GM21723 (cell line): Measurements from ENCODE around the gene EIF5.

Source experiments
- ATAC-seq: cut with Tn5 transposase; IDR thresholded peaks from one replicate; pipeline ENCODE4 v1.9.1; 2021; ENCODE audit warnings: mild to moderate bottlenecking, moderate library complexity; ENCODE audit not compliant: unreplicated experiment

Gene EIF5

GRCh38 chr14:103308717-103309616, 25.1 kb upstream of the EIF5 start:
- no peak for ATAC-seq

- no peak for ATAC-seq
Measured at GRCh38 chr14:103310576-103311095, 23.4 kb upstream of the EIF5 start.

GRCh38 chr14:103311171-103311997, 22.7 kb upstream of the EIF5 start:
- no peak for ATAC-seq

- ATAC-seq: no peak
Measured at GRCh38 chr14:103312006-103312635, 21.9 kb upstream of the EIF5 start.

GRCh38 chr14:103313704-103314103, 20.3 kb upstream of the EIF5 start:
- ATAC-seq: no peak

- ATAC-seq: no peak
Measured at GRCh38 chr14:103314496-103315277, 19.4 kb upstream of the EIF5 start.

- no peak for ATAC-seq
Measured at GRCh38 chr14:103315351-103315911, 18.6 kb upstream of the EIF5 start.

- ATAC-seq: no peak
Measured at GRCh38 chr14:103315941-103316340, 18.1 kb upstream of the EIF5 start.

- ATAC-seq: no peak
Measured at GRCh38 chr14:103316721-103317121, 17.3 kb upstream of the EIF5 start.

- ATAC-seq: no peak
Measured at GRCh38 chr14:103317251-103317650, 16.8 kb upstream of the EIF5 start.

- no peak for ATAC-seq
Measured at GRCh38 chr14:103317976-103318580, 16.0 kb upstream of the EIF5 start.

- peak; percentile 56 for ATAC-seq
Measured at GRCh38 chr14:103318750-103319419, 15.2 kb upstream of the EIF5 start.

- ATAC-seq: peak; percentile 82
Measured at GRCh38 chr14:103319422-103319821, 14.6 kb upstream of the EIF5 start.

- no peak for ATAC-seq
Measured at GRCh38 chr14:103326078-103326477, 8.0 kb upstream of the EIF5 start.

- ATAC-seq: no peak
Measured at GRCh38 chr14:103328941-103329340, 5.1 kb upstream of the EIF5 start.

GRCh38 chr14:103329401-103330347, 4.4 kb upstream of the EIF5 start:
- ATAC-seq: no peak

- no peak for ATAC-seq
Measured at GRCh38 chr14:103330536-103330935, 3.5 kb upstream of the EIF5 start.
